ENCODE measurements around the gene ZRSR2. TPM values are rescaled to one million over a fixed set of nuclear protein-coding genes. Genes with fewer than 3 reads are reported as not detected.

ZRSR2 gene
- total and polyA plus RNA-seq, 9 of the 15 experiments (the other 6 are each of a cell fraction or from before 2014, with no cell fraction given) = 3.5 to 19.5 (median 8.6) TPM

GRCh38 chrX:15854080-15854655 is 63.9 kb downstream of the ZRSR2 start:
- ChIA-PET POLR2A (no interaction called here), CTCF (ENCODE audit: low intra/inter-chr PET ratio) (no interaction called here)
- peak; percentile 75 for ATAC-seq
- peak overlapping the region; percentile 71 for H3K27ac ChIP-seq (ENCODE audit: extremely low read depth, low read depth, low read length)
- BruUV-seq (replicated peaks) = no TSS peak
- intact Hi-C loops (cut with micrococcal nuclease) (loop anchor here (2.0 to 5.0 kb wide), 2 partner anchors 73 to 119 kb away; no protein-coding TSS in a partner anchor), in situ Hi-C loops (cut with MboI) (no loop called here)
- peak overlapping the region; percentile 62 to 90 for H3K9ac ChIP-seq (ENCODE audit: insufficient read depth in 1 of 2, low read depth in 2 of 2, low read length in 2 of 2)
- peaks cover 0 to 8% of the 10 kb centered on the region in 2 experiments; a peak in 3 of 5 replicates for H3K4me1 ChIP-seq (replicated peaks in 1 of 2; ENCODE audit: control insufficient read depth in 2 of 2, insufficient read depth in 2 of 2, low read length in 2 of 2)
- peak overlapping the region; percentile 70 for H3K4me3 ChIP-seq
- H3K4me2 ChIP-seq (ENCODE audit: insufficient read depth, low read length) = peak overlapping the region; percentile 97
- H3K36me3 ChIP-seq (ENCODE audit: control insufficient read depth, insufficient read depth, low read length) = peaks cover 14% of the 10 kb centered on the region; the same call in 2 of the 3 replicates
- H3K9me1 ChIP-seq (ENCODE audit: control insufficient read depth, insufficient read depth, low read length) = no peaks in the 10 kb centered on the region
- peak overlapping the region; percentile 95 for H2AFZ ChIP-seq (ENCODE audit: low read depth, low read length)
- under 1% methylated on average over 16 of the region's 65 CpGs for WGBS (ENCODE audit: insufficient coverage, low coverage, missing lambda C conversion rate)
- DNase-seq (ENCODE audit: extremely low read depth in 1 of 4, low spot score in 3 of 4) = peak; percentile 55 to 76 (median 63)
- H3K9me3 ChIP-seq (replicated peaks; ENCODE audit: control insufficient read depth, insufficient read depth, low read depth, low read length) = no peaks in the 10 kb centered on the region
- peak; percentile 42 for FAIRE-seq
- H4K20me1 ChIP-seq (replicated peaks; ENCODE audit: control insufficient read depth, insufficient read depth, low read length) = no peaks in the 10 kb centered on the region; the same call in 1 of the 2 replicates
- H3K79me2 ChIP-seq (ENCODE audit: control insufficient read depth, insufficient read depth, low read length) = peaks cover 11% of the 10 kb centered on the region
- H3K27me3 ChIP-seq (ENCODE audit: control insufficient read depth in 2 of 2, insufficient read depth in 2 of 2, low read length in 2 of 2) = no peaks in the 10 kb centered on the region
- 0 out of 2 replicates have a peak, but pooled peaks have one; percentile 8 for TF ChIP-seq ARID1B (IDR thresholded peaks at IDR 0.05)
- TF ChIP-seq DEAF1 (CRISPR knock-in tag; IDR thresholded peaks at IDR 0.05) = 0 out of 2 replicates have a peak, but pooled peaks have one; percentile 21
- TF ChIP-seq POLR2G (IDR thresholded peaks at IDR 0.05; ENCODE audit: low read depth, low read length) = peak; percentile 67
- TF ChIP-seq CTCFL (IDR thresholded peaks at IDR 0.05; ENCODE audit: borderline replicate concordance, insufficient read depth, low read depth, low read length, poor library complexity, severe bottlenecking) = peak; percentile 76
- no peak for TF ChIP-seq SAP30 (IDR thresholded peaks at IDR 0.05; ENCODE audit: borderline replicate concordance, insufficient read depth, low read depth, low read length, poor library complexity, severe bottlenecking)
- TF ChIP-seq XRCC3 (IDR thresholded peaks at IDR 0.05) = no peak
- no peak for TF ChIP-seq HNRNPL (IDR thresholded peaks at IDR 0.05; ENCODE audit: low read depth, low read length)
- TF ChIP-seq, protein P1, sequence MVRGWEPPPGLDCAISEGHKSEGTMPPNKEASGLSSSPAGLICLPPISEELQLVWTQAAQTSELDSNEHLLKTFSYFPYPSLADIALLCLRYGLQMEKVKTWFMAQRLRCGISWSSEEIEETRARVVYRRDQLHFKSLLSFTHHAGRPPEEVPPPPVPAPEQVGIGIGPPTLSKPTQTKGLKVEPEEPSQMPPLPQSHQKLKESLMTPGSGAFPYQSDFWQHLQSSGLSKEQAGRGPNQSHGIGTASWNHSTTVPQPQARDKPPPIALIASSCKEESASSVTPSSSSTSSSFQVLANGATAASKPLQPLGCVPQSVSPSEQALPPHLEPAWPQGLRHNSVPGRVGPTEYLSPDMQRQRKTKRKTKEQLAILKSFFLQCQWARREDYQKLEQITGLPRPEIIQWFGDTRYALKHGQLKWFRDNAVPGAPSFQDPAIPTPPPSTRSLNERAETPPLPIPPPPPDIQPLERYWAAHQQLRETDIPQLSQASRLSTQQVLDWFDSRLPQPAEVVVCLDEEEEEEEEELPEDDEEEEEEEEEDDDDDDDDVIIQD (CRISPR knock-in tag; IDR thresholded peaks at IDR 0.05) = no peak
- 0 out of 2 replicates have a peak, but pooled peaks have one; percentile 13 for TF ChIP-seq POLR2AphosphoS5 (IDR thresholded peaks at IDR 0.05; ENCODE audit: control insufficient read depth, insufficient read depth, low read depth, low read length)
- TF ChIP-seq ZNF511 (CRISPR knock-in tag; IDR thresholded peaks at IDR 0.05) = 0 out of 2 replicates have a peak, but pooled peaks have one; percentile 49
- no peak for TF ChIP-seq ZBTB33 (CRISPR knock-in tag; IDR thresholded peaks at IDR 0.05)
